ENCODE results near the gene PRIMPOL. TPM values are rescaled to one million over a fixed set of nuclear protein-coding genes. Genes with fewer than 3 reads are reported as not detected.

PRIMPOL gene
- total and polyA plus RNA-seq, 2 donors = 12.7 to 51.3 TPM

DNA sequence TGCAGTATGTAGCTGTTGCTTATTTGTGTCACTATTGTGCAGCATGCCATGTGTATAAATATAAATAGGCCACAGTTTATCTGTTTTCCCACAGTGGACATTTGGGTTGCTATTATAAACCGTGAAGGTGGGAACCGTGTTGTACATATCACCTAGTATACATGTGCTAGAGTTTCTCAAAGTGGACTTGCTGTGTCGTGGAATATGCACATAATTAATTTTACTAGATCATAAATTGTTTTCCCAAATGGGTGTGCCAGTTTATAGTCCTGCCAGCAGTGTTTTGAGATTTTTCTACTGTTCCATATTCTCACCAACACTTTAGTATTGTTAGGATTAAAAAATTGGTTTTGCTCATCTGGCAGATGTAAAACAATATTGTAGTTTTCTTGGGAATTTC, 38.5 kb downstream of the PRIMPOL start:
- 52% methylated on average over 3 of the region's 3 CpGs for WGBS
- peaks cover 1% of the 10 kb centered on the region for H3K36me3 ChIP-seq (ENCODE audit: insufficient read depth)
- H3K4me1 ChIP-seq (ENCODE audit: insufficient read depth) = no peaks in the 10 kb centered on the region
- DNase-seq (ENCODE audit: extremely low spot score) = no peak
- no peak overlapping the region for H3K4me3 ChIP-seq (ENCODE audit: low read depth, low read length)
- H3K27ac ChIP-seq (ENCODE audit: low read depth) = no peak overlapping the region

DNA sequence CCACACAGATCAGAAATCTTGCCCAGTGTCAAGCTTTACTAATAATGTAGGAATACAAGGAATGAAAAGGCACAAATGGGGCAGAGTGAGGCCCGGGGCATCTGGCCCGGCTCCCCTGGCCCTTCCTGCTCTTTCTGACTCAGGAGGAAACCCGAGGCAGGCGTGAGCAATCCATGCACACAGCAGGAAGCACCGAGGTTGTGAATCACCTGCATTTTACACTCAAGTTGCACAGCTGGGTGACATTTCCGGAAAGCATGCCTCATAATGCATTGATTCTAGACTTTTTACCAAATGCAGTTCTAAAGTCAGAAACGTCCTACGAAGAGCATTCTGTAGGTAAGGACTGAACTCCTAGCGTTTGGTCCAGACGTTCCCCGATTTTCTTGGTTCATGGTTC, 38.9 kb downstream of the PRIMPOL start:
- H3K27ac ChIP-seq (ENCODE audit: low read depth) = no peak overlapping the region
- no peak overlapping the region for H3K4me3 ChIP-seq (ENCODE audit: low read depth, low read length)
- peaks cover 1% of the 10 kb centered on the region for H3K36me3 ChIP-seq (ENCODE audit: insufficient read depth)
- no peak for DNase-seq (ENCODE audit: extremely low spot score)
- WGBS = 70% methylated on average over 11 of the region's 11 CpGs
- no peaks in the 10 kb centered on the region for H3K4me1 ChIP-seq (ENCODE audit: insufficient read depth)

DNA sequence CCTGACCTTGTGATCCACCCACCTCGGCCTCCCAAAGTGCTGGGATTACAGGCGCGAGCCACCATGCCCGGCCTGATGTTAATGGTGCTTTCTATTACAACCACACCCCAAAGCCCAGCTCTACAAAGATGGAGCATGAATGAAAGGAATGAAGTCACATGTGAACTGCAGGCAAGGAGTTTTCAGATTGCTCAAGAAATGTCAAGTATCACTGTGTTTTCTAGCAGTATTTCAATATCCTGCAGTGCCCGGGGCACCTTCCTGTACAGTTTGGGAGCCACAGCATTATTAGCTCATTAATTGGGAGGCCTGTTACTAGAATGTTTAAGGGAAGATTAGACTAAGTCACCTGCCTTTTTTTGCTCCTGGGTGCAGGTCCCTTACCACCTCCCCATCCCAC, 40.1 kb downstream of the PRIMPOL start:
- no peak overlapping the region for H3K4me3 ChIP-seq (ENCODE audit: low read depth, low read length)
- no peak overlapping the region for H3K27ac ChIP-seq (ENCODE audit: low read depth)
- peaks cover 4% of the 10 kb centered on the region for H3K36me3 ChIP-seq (ENCODE audit: insufficient read depth)
- no peaks in the 10 kb centered on the region for H3K4me1 ChIP-seq (ENCODE audit: insufficient read depth)
- DNase-seq (ENCODE audit: extremely low spot score) = no peak
- WGBS = 76% methylated on average over 5 of the region's 5 CpGs

DNA sequence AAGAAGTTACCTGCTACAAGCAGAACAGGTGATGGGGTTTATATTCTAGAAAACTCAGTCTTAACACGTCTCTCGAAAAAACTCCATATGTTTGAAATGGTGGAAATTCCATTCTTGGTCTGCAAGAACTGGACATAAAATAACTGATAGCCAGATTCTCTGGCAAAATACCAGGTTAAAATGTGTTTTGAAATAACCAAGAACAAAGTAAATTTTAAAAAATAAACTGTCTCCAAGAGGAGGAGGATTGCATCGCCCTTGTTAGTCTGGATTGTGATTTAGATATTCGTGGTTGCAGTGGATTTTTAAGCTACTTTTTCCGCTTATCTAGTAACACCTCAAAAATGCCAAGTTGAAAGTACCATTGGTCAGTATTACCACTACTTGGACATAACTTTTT, 43.5 kb downstream of the PRIMPOL start:
- no peak for DNase-seq (ENCODE audit: extremely low spot score)
- H3K4me3 ChIP-seq (ENCODE audit: low read depth, low read length) = no peak overlapping the region
- H3K27ac ChIP-seq (ENCODE audit: low read depth) = no peak overlapping the region
- H3K36me3 ChIP-seq (ENCODE audit: insufficient read depth) = peaks cover 5% of the 10 kb centered on the region
- H3K4me1 ChIP-seq (ENCODE audit: insufficient read depth) = no peaks in the 10 kb centered on the region
- 91% methylated on average over 5 of the region's 5 CpGs for WGBS

DNA sequence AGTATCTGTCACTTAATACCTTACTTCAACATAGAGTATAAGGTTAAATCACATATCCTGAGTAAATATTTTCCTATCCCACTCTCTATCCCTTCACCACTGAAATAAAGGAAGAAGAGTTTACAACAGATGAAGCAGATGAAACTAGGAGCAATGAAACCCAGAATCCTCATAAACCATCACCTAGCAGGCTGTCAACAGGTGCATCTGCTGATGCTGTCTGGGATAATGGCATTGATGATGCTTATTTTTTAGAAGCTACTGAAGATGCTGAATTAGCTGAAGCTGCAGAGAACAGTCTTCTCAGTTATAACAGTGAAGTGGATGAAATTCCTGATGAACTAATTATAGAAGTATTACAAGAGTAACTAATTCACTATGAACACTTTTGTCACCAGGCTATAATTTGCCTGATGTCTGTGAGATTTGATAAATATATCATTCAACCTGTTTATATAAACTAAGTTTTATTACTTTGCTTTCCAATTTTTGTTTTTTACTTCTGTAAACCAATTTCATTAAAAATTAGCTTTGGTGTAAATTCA, 44.9 kb downstream of the PRIMPOL start:
- no peak for DNase-seq (ENCODE audit: extremely low spot score)
- H3K4me3 ChIP-seq (ENCODE audit: low read depth, low read length) = no peak overlapping the region
- no peaks in the 10 kb centered on the region for H3K4me1 ChIP-seq (ENCODE audit: insufficient read depth)
- H3K27ac ChIP-seq (ENCODE audit: low read depth) = no peak overlapping the region
- H3K36me3 ChIP-seq (ENCODE audit: insufficient read depth) = peaks cover 5% of the 10 kb centered on the region

DNA sequence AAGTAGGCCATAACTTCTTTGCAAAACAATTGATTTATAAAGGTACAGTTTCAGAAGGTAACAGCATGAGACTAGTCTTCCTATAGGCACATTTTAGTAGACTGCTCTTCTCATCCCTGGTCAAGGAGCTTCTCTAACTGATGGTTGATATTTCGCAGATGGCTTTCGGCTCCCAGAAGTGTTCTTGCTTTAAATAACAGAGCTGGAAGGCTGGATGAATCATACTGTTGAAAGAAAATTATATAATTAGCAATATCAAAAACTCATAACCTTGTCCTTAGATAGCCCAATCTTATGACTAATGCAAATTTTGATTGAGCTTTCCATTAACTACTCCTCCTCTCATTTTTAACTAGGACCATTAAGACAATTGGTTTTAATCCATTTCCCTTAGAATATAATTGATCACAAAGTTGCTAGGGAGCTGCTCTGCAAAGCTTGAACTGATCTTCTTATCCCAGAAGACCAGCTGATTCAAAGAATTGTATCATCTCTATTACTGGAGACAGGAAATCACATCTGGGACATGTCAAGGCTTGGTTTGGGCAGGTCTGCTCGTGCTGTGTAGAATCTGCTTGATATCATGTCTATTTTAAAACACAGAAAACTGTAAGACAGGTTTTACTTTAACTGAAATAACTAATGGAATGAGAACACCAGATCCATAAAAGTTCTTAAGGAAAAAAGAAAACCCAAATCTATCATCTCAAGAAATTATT, 45.8 kb downstream of the PRIMPOL start:
- no peak for DNase-seq (ENCODE audit: extremely low spot score)
- Histone ChIP-seq H3K4me3 (ENCODE audit: low read depth, low read length) (no peak overlapping the region), H3K27ac (ENCODE audit: low read depth) (no peak overlapping the region), H3K4me1 (ENCODE audit: insufficient read depth) (no peaks in the 10 kb centered on the region), H3K36me3 (ENCODE audit: insufficient read depth) (peaks cover 5% of the 10 kb centered on the region)
- WGBS = 69% methylated on average over 3 of the region's 3 CpGs

DNA sequence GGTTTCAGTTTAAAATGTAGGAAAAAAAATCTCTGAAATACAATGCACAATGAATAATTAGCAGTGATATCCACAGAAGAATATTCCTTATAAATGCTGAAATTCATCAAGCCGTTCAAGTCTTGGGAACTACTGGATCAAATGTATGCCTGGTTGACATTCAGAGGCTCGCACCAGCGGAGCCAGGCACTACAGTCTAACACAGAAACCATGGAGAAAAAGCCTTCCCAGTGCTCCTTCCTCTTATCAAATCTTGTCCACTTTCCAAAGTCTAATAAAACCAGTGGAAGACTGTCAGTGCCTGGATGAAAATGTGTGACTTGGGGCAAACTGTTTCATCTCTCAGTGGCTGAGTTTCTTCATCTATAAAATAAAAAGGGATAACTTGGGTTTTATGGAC, 48.4 kb downstream of the PRIMPOL start:
- H3K36me3 ChIP-seq (ENCODE audit: insufficient read depth) = peaks cover 5% of the 10 kb centered on the region
- 74% methylated on average over 3 of the region's 3 CpGs for WGBS
- no peaks in the 10 kb centered on the region for H3K4me1 ChIP-seq (ENCODE audit: insufficient read depth)
- H3K27ac ChIP-seq (ENCODE audit: low read depth) = no peak overlapping the region
- H3K4me3 ChIP-seq (ENCODE audit: low read depth, low read length) = no peak overlapping the region
- no peak for DNase-seq (ENCODE audit: extremely low spot score)

DNA sequence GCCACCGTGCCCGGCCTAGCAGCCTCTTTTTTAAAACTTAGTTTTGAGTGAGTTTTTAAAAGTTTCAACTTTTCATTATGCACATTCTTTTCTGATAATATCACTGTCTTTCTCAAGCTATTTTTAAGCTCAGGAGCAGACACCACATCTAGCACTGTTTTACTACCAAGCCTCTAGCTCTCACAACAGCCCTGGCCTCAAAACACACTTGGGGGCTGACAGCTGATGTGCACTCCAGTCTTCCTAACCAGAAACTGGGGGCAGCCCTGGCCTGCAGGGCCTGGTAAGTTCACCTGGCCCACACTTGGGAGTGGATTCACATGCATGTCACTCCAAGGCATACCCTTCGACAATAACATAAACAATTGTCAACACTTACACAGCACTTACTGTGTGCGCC, 50.4 kb downstream of the PRIMPOL start:
- no peak overlapping the region for H3K27ac ChIP-seq (ENCODE audit: low read depth)
- no peak overlapping the region for H3K4me3 ChIP-seq (ENCODE audit: low read depth, low read length)
- DNase-seq (ENCODE audit: extremely low spot score) = no peak
- no peaks in the 10 kb centered on the region for H3K4me1 ChIP-seq (ENCODE audit: insufficient read depth)
- H3K36me3 ChIP-seq (ENCODE audit: insufficient read depth) = peaks cover 2% of the 10 kb centered on the region
- 95% methylated on average over 4 of the region's 4 CpGs for WGBS

DNA sequence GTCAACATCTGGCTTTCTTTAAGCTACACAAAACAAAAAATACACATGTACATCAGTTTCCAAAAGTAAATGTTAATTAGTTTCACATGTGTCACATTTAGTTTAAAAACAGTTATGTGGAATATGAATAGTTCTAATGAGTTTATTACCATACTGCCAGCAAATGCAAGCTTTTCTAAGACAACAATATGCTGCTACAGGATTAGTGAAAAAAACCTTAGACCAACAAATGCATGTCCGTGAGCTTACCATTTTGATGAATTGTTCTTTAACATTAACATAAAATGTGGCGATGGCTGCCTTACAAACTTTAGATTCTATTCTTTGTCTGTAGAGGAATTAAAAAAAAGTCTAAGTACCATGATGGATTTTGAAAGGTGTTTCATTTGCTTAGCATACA, 52.6 kb downstream of the PRIMPOL start:
- 97% methylated on average over 2 of the region's 2 CpGs for WGBS
- Histone ChIP-seq H3K4me1 (ENCODE audit: insufficient read depth) (no peaks in the 10 kb centered on the region), H3K4me3 (ENCODE audit: low read depth, low read length) (no peak overlapping the region), H3K27ac (ENCODE audit: low read depth) (no peak overlapping the region), H3K36me3 (ENCODE audit: insufficient read depth) (no peaks in the 10 kb centered on the region)
- no peak for DNase-seq (ENCODE audit: extremely low spot score)

DNA sequence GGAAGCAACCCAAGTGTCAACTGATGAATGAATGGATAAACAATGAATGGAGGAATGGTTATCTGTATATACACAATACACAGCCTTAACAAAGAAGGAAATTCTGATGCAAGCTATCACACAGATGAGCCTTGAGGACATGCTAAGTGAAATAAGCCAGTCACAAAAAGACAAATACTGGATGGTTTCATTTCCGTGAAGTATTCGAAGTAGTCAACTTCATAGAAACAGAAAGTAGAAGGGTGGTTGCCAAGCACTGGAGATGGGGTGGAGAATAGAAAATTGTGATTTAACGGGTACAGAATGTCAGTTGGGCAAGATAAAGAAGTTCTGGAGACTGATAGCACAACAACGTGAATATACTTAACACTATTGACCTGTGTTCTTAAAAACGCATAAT, 56.2 kb downstream of the PRIMPOL start:
- no peaks in the 10 kb centered on the region for H3K36me3 ChIP-seq (ENCODE audit: insufficient read depth)
- no peak for DNase-seq (ENCODE audit: extremely low spot score)
- H3K27ac ChIP-seq (ENCODE audit: low read depth) = no peak overlapping the region
- no peak overlapping the region for H3K4me3 ChIP-seq (ENCODE audit: low read depth, low read length)
- WGBS = 78% methylated on average over 5 of the region's 5 CpGs
- no peaks in the 10 kb centered on the region for H3K4me1 ChIP-seq (ENCODE audit: insufficient read depth)

DNA sequence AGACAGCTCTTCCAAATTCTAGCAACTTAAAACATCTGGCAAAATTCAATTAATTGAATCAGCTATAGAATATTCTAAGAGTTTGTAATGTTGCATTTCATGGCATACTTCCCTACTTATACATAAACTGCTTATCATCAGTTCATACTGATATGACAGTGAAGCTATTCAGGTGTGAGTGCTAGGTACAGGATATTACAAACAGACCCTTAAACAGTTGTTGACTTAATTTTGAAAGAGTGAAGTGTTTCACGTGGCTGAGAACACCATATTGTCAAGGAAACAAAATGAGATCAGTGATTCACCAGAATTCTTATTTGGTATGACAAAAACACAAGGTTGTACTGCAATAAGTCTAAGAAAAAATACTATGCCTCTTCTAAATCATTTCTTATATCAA, 56.9 kb downstream of the PRIMPOL start:
- Histone ChIP-seq H3K4me1 (ENCODE audit: insufficient read depth) (no peaks in the 10 kb centered on the region), H3K27ac (ENCODE audit: low read depth) (no peak overlapping the region), H3K4me3 (ENCODE audit: low read depth, low read length) (no peak overlapping the region), H3K36me3 (ENCODE audit: insufficient read depth) (no peaks in the 10 kb centered on the region)
- no peak for DNase-seq (ENCODE audit: extremely low spot score)
- 88% methylated on average over 1 of the region's 1 CpG for WGBS

DNA sequence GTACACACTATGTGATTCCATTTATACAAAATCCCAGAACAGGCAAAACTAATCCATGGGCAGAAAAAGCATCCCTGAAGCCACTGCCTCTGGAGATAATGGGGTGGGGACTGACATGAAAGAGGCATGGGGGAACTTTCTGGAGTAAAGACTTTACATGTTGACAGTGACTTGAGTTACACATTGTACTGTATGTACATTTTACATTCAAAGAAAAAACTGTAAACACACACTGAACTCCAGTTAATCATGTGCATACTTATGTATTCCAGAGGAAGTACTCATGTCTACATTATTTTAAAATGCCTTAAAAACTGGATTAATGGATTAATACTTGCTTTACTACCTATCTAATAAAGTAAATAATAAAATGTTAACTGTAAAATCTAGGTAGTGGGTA, 62.8 kb downstream of the PRIMPOL start:
- H3K4me1 ChIP-seq (ENCODE audit: insufficient read depth) = no peaks in the 10 kb centered on the region
- DNase-seq (ENCODE audit: extremely low spot score) = no peak
- no peak overlapping the region for H3K4me3 ChIP-seq (ENCODE audit: low read depth, low read length)
- no peaks in the 10 kb centered on the region for H3K36me3 ChIP-seq (ENCODE audit: insufficient read depth)
- H3K27ac ChIP-seq (ENCODE audit: low read depth) = no peak overlapping the region

DNA sequence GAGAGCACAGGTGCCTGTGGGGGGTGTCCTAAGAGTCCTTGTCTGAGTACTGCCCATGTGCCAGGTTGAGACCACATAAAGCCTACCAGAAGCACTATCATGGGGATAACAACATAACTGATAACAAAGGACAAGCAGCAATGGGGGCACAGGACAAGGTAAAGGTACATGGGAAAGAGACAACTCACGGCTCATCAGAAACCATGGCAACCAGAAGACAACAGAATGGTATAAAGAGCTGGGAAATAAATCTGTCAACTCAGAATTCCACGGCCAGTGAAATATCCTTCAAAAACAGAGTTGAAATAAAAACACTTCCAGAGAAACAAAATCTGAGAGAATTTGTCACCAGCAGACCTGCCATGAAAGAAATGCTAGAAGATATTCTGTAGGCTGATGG, 64.3 kb downstream of the PRIMPOL start:
- DNase-seq (ENCODE audit: extremely low spot score) = no peak
- Histone ChIP-seq H3K4me3 (ENCODE audit: low read depth, low read length) (no peak overlapping the region), H3K4me1 (ENCODE audit: insufficient read depth) (no peaks in the 10 kb centered on the region), H3K36me3 (ENCODE audit: insufficient read depth) (no peaks in the 10 kb centered on the region), H3K27ac (ENCODE audit: low read depth) (no peak overlapping the region)
- WGBS = 86% methylated on average over 2 of the region's 2 CpGs

DNA sequence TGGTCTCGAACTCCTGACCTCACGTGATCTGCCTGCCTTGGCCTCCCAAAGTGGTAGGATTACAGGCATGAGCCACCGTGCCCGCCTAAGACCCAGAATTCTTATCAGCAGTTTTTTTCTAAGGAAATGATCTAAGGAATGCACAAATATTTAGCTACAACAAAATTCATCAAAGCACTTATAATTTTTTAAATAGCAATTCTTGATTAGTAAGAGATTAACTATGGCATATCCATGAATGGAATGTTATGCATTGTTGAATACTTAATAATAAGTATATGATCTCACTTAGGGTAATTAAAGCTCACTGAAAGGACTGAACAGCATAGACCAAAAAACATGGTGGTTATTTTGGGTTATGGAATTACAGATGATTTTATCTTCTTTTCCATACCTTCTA, 66.0 kb downstream of the PRIMPOL start:
- Histone ChIP-seq H3K36me3 (ENCODE audit: insufficient read depth) (peaks cover 2% of the 10 kb centered on the region), H3K27ac (ENCODE audit: low read depth) (no peak overlapping the region), H3K4me1 (ENCODE audit: insufficient read depth) (no peaks in the 10 kb centered on the region), H3K4me3 (ENCODE audit: low read depth, low read length) (no peak overlapping the region)
- no peak for DNase-seq (ENCODE audit: extremely low spot score)
- WGBS = 89% methylated on average over 4 of the region's 4 CpGs

DNA sequence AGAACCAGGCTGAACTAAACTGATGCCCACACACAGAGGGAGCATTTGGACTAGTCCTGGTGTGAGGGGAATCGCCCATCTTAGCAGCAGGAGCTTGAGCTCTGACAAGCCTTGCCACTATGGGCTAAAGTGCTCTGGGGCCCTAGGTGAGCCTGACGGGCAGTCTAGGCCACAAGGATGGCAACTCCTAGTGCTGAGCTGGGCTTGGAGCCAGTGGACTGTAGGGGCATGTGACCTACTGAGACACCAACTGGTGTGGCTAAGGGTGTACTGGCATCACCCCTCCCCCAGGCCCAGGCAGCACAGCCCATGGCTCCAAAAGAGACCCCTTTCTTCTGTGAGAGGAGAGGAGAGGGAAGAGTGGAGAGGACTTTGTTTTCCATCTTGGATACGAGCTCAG, 69.9 kb downstream of the PRIMPOL start:
- H3K27ac ChIP-seq (ENCODE audit: low read depth) = no peak overlapping the region
- no peak for DNase-seq (ENCODE audit: extremely low spot score)
- H3K4me3 ChIP-seq (ENCODE audit: low read depth, low read length) = no peak overlapping the region
- 90% methylated on average over 3 of the region's 3 CpGs for WGBS
- no peaks in the 10 kb centered on the region for H3K4me1 ChIP-seq (ENCODE audit: insufficient read depth)
- H3K36me3 ChIP-seq (ENCODE audit: insufficient read depth) = peaks cover 4% of the 10 kb centered on the region

All from urinary bladder (tissue), 4 donors.